ENCODE data around the gene SNX14. TPM values are rescaled to one million over a fixed set of nuclear protein-coding genes. Genes with fewer than 3 reads are reported as not detected.
A peak's percentile ranks its signal among the peaks of the same experiment; 100 is the strongest.

SNX14 gene
- total and polyA plus RNA-seq, 2 of the 13 experiments (the other 11 are each of a cell fraction or from before 2014, with no cell fraction given) = 83.5 to 112 TPM

GRCh38 chr6:85482905-85483700 is 110.6 kb downstream of the SNX14 start (continued):
- TF ChIP-seq ZBTB44 (CRISPR knock-in tag; IDR thresholded peaks at IDR 0.05) (no peak), GATAD2A (CRISPR knock-in tag; IDR thresholded peaks at IDR 0.05) (peak; percentile 28; the same call in 1 of the 2 replicates), ZNF749 (CRISPR knock-in tag; IDR thresholded peaks at IDR 0.05; ENCODE audit: borderline replicate concordance) (no peak), SRY (CRISPR knock-in tag; IDR thresholded peaks at IDR 0.05) (no peak), CSRNP2 (CRISPR knock-in tag; conservative IDR thresholded peaks at IDR 0.05; ENCODE audit: low read depth) (no peak), ZNF775 (CRISPR knock-in tag; IDR thresholded peaks at IDR 0.05; ENCODE audit: borderline replicate concordance) (no peak), ZFP90 (CRISPR knock-in tag; IDR thresholded peaks at IDR 0.05; ENCODE audit: borderline replicate concordance) (no peak), ZEB1 (IDR thresholded peaks at IDR 0.05; ENCODE audit: insufficient replicate concordance, low read depth) (peak; percentile 56), BCL6 (CRISPR knock-in tag; IDR thresholded peaks at IDR 0.05) (peak; percentile 76), MTA3 (CRISPR knock-in tag; IDR thresholded peaks at IDR 0.05) (no peak), TOE1 (CRISPR knock-in tag; IDR thresholded peaks at IDR 0.05) (no peak), CCDC6 (CRISPR knock-in tag; IDR thresholded peaks at IDR 0.05) (0 out of 2 replicates have a peak, but pooled peaks have one; percentile 0), MBD4 (IDR thresholded peaks at IDR 0.05; ENCODE audit: borderline replicate concordance, low read length) (no peak; the same call in 1 of the 2 replicates), TGIF2 (CRISPR knock-in tag; IDR thresholded peaks at IDR 0.05) (0 out of 2 replicates have a peak, but pooled peaks have one; percentile 26), ZSCAN5A (CRISPR knock-in tag; IDR thresholded peaks at IDR 0.05; ENCODE audit: borderline replicate concordance) (no peak), FOXK1 (CRISPR knock-in tag; IDR thresholded peaks at IDR 0.05; ENCODE audit: borderline replicate concordance, low read depth) (no peak), SNRNP70 (IDR thresholded peaks at IDR 0.05; ENCODE audit: low read depth, low read length) (no peak)
- TF ChIP-seq, protein P1, sequence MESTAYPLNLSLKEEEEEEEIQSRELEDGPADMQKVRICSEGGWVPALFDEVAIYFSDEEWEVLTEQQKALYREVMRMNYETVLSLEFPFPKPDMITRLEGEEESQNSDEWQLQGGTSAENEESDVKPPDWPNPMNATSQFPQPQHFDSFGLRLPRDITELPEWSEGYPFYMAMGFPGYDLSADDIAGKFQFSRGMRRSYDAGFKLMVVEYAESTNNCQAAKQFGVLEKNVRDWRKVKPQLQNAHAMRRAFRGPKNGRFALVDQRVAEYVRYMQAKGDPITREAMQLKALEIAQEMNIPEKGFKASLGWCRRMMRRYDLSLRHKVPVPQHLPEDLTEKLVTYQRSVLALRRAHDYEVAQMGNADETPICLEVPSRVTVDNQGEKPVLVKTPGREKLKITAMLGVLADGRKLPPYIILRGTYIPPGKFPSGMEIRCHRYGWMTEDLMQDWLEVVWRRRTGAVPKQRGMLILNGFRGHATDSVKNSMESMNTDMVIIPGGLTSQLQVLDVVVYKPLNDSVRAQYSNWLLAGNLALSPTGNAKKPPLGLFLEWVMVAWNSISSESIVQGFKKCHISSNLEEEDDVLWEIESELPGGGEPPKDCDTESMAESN (CRISPR knock-in tag; conservative IDR thresholded peaks at IDR 0.05) = 0 out of 2 replicates have a peak, but pooled peaks have one; percentile 41
- TF ChIP-seq, protein P2, sequence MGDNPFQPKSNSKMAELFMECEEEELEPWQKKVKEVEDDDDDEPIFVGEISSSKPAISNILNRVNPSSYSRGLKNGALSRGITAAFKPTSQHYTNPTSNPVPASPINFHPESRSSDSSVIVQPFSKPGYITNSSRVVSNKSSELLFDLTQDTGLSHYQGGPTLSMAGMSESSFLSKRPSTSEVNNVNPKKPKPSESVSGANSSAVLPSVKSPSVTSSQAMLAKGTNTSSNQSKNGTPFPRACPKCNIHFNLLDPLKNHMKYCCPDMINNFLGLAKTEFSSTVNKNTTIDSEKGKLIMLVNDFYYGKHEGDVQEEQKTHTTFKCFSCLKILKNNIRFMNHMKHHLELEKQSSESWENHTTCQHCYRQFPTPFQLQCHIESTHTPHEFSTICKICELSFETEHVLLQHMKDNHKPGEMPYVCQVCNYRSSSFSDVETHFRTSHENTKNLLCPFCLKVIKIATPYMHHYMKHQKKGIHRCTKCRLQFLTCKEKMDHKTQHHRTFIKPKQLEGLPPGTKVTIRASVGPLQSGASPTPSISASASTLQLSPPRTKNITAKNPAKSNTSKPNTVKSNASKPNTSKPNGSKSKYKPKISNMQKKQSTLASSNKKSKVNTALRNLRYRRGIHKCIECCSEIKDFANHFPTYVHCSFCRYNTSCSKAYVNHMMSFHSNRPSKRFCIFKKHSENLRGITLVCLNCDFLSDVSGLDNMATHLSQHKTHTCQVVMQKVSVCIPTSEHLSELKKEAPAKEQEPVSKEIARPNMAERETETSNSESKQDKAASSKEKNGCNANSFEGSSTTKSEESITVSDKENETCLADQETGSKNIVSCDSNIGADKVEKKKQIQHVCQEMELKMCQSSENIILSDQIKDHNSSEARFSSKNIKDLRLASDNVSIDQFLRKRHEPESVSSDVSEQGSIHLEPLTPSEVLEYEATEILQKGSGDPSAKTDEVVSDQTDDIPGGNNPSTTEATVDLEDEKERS (CRISPR knock-in tag; IDR thresholded peaks at IDR 0.05) = no peak

All from HepG2 (cell line).